GM10266 (cell line): ENCODE data around the gene TEK.

Source experiments
- DNase-seq: peaks from one replicate; pipeline ENCODE4 v3.0.0; 2012; ENCODE audit errors: extremely low spot score
- CTCF ChIP-seq: IDR thresholded peaks from 2 replicates; pipeline ENCODE4 v1.5.1; 2012; ENCODE audit warnings: mild to moderate bottlenecking, low read depth; ENCODE audit not compliant: control insufficient read depth, insufficient read depth; ENCODE audit errors: missing control alignments

Gene TEK

GRCh38 chr9:27125030-27125429, 16.0 kb downstream of the TEK start:
- no peak for TF ChIP-seq CTCF
- no peak for DNase-seq

- DNase-seq = no peak
- no peak for TF ChIP-seq CTCF
These were observed 16.9 kb downstream of the TEK start for GRCh38 chr9:27125936-27126335.

- DNase-seq = no peak
- no peak for TF ChIP-seq CTCF
These were observed 17.6 kb downstream of the TEK start for GRCh38 chr9:27126670-27127069.

- no peak for TF ChIP-seq CTCF
- no peak for DNase-seq
These were observed 20.2 kb downstream of the TEK start for GRCh38 chr9:27129221-27129620.

- DNase-seq = no peak
- no peak for TF ChIP-seq CTCF
These were observed 22.7 kb downstream of the TEK start for GRCh38 chr9:27131731-27132130.

- DNase-seq = no peak
- TF ChIP-seq CTCF = no peak
These were observed 24.8 kb downstream of the TEK start for GRCh38 chr9:27133817-27134216.

- DNase-seq = no peak
- TF ChIP-seq CTCF = no peak
These were observed 33.4 kb downstream of the TEK start for GRCh38 chr9:27142299-27142930.
